GM13976 (cell line): ENCODE data around the gene SH3D19.

Source experiments
- DNase-seq: peaks from one replicate; pipeline ENCODE4 v3.0.0; 2012; ENCODE audit warnings: low spot score
- CTCF ChIP-seq: IDR thresholded peaks from 2 replicates; pipeline ENCODE4 v1.5.1; 2012; ENCODE audit warnings: borderline replicate concordance, mild to moderate bottlenecking; ENCODE audit not compliant: insufficient read depth; ENCODE audit errors: extremely low read depth, missing control alignments, control extremely low read depth
- in situ Hi-C: fragments of 300-500 bp; cut with MboI; formaldehyde crosslinking; loops from one replicate; pipeline ENCODE4 v1.12.0; 2022; ENCODE audit warnings: low sequenced_read_pairs, mixed read lengths, inconsistent platforms; ENCODE audit not compliant: unreplicated experiment

SH3D19 gene

GRCh38 chr4:151250706-151251105, 74.7 kb downstream of the SH3D19 start:
- no peak for TF ChIP-seq CTCF
- in situ Hi-C loops: no loop called here
- no peak for DNase-seq

- DNase-seq: no peak
- TF ChIP-seq CTCF: no peak
- in situ Hi-C loops: no loop called here
Observed at GRCh38 chr4:151248519-151248918, 76.9 kb downstream of the SH3D19 start.

GRCh38 chr4:151247395-151247794, 78.0 kb downstream of the SH3D19 start:
- in situ Hi-C loops: no loop called here
- TF ChIP-seq CTCF: no peak
- no peak for DNase-seq

- in situ Hi-C loops: no loop called here
- no peak for DNase-seq
- TF ChIP-seq CTCF: no peak
Observed at GRCh38 chr4:151246742-151247141, 78.7 kb downstream of the SH3D19 start.

- no peak for TF ChIP-seq CTCF
- DNase-seq: no peak
- in situ Hi-C loops: no loop called here
Observed at GRCh38 chr4:151242305-151242704, 83.1 kb downstream of the SH3D19 start.

- no peak for DNase-seq
- no peak for TF ChIP-seq CTCF
- in situ Hi-C loops: no loop called here
Observed at GRCh38 chr4:151239608-151240007, 85.8 kb downstream of the SH3D19 start.

- in situ Hi-C loops: no loop called here
- TF ChIP-seq CTCF: no peak
Observed at GRCh38 chr4:151238477-151238876, 86.9 kb downstream of the SH3D19 start.

More at GRCh38 chr4:151238477-151238876, 86.9 kb downstream of the SH3D19 start:
- DNase-seq: no peak
